WTC11 (cell line): ENCODE measurements around the gene H6PD. TPM values are rescaled to one million over a fixed set of nuclear protein-coding genes. Genes with fewer than 3 reads are reported as not detected.

Source experiments
- ATAC-seq: fragments of 200-7000 bp; cut with Tn5 transposase; 2 replicates; pipeline ENCODE4 v1.10.0; 2021; ENCODE audit warnings: mild to moderate bottlenecking, moderate library complexity
- CTCF ChIA-PET: fragments of 300-600 bp; sonication (Branson Sonifier 250); formaldehyde crosslinking; loops from one replicate; lab custom pipeline; 2021; ENCODE audit warnings: antibody characterized with exemption; lab: Charles Lee
- POLR2A ChIA-PET: fragments of 350-600 bp; sonication (Branson Sonifier 250); formaldehyde crosslinking; loops from one replicate; lab custom pipeline; 2021; ENCODE audit warnings: antibody characterized with exemption; lab: Charles Lee
- DNase-seq: peaks from one replicate; pipeline ENCODE4 v3.0.0; 2021; ENCODE audit warnings: low spot score
- H3K27ac Mint-ChIP-seq: 2 replicates; pipeline ENCODE4 v1.8.0; 2021; ENCODE audit warnings: mixed read lengths
- H3K27me3 Mint-ChIP-seq: 2 replicates; pipeline ENCODE4 v1.8.0; 2021; ENCODE audit warnings: low read depth, mild to moderate bottlenecking, moderate library complexity, mixed read lengths
- H3K36me3 Mint-ChIP-seq: 2 replicates; pipeline ENCODE4 v1.8.0; 2021; ENCODE audit warnings: mixed read lengths
- H3K4me1 Mint-ChIP-seq: 2 replicates; pipeline ENCODE4 v1.8.0; 2022; ENCODE audit warnings: mixed read lengths
- H3K4me3 Mint-ChIP-seq: 2 replicates; pipeline ENCODE4 v1.8.0; 2021; ENCODE audit warnings: mild to moderate bottlenecking, moderate library complexity, mixed read lengths
- H3K9me3 Mint-ChIP-seq: 2 replicates; pipeline ENCODE4 v1.8.0; 2021; ENCODE audit warnings: mixed read lengths
- FOXK1 ChIP-seq: sonication (generic); formaldehyde crosslinking; IDR thresholded peaks from 2 replicates; pipeline ENCODE4 v1.8.0; 2022; ENCODE audit warnings: mild to moderate bottlenecking, moderate library complexity, missing genetic modification reagents
- FOXP1 ChIP-seq: sonication (generic); formaldehyde crosslinking; IDR thresholded peaks from 2 replicates; pipeline ENCODE4 v1.8.0; 2022; ENCODE audit warnings: missing genetic modification reagents, mild to moderate bottlenecking, moderate library complexity, borderline replicate concordance
- GABPB1 ChIP-seq: sonication (generic); formaldehyde crosslinking; IDR thresholded peaks from 2 replicates; pipeline ENCODE4 v1.8.1; 2023; ENCODE audit warnings: mild to moderate bottlenecking, missing genetic modification reagents
- PRRX2 ChIP-seq: fragments of 250-450 bp; sonication (Bioruptor Pico); IDR thresholded peaks from 2 replicates; pipeline ENCODE4 v1.8.0; 2021; ENCODE audit warnings: mild to moderate bottlenecking
- SMAD3 ChIP-seq: sonication (generic); formaldehyde crosslinking; IDR thresholded peaks from 2 replicates; pipeline ENCODE4 v1.8.0; 2022; ENCODE audit warnings: missing genetic modification reagents, mild to moderate bottlenecking, borderline replicate concordance
- ZNF121 ChIP-seq: sonication (generic); formaldehyde crosslinking; IDR thresholded peaks from 2 replicates; pipeline ENCODE4 v1.8.0; 2023; ENCODE audit warnings: missing genetic modification reagents
- ZNF232 ChIP-seq: sonication (generic); formaldehyde crosslinking; IDR thresholded peaks from 2 replicates; pipeline ENCODE4 v1.8.0; 2022; ENCODE audit warnings: mild to moderate bottlenecking, missing genetic modification reagents
- ZNF263 ChIP-seq: sonication (generic); formaldehyde crosslinking; IDR thresholded peaks from 2 replicates; pipeline ENCODE4 v1.8.1; 2022; ENCODE audit warnings: low read depth, mild to moderate bottlenecking, moderate library complexity, missing genetic modification reagents
- total RNA-seq: library from RNA; stranded (reverse); gene quantifications from 3 replicates; pipeline ENCODE4 v1.2.3, GENCODE V29; 2021
- TF ChIP-seq, protein P1 (sequence below): sonication (generic); formaldehyde crosslinking; IDR thresholded peaks from 2 replicates; pipeline ENCODE4 v1.8.0; 2023; ENCODE audit warnings: missing genetic modification reagents
- TF ChIP-seq, protein P2 (sequence below): sonication (generic); formaldehyde crosslinking; IDR thresholded peaks from 2 replicates; pipeline ENCODE4 v1.8.0; 2022; ENCODE audit warnings: mild to moderate bottlenecking, missing genetic modification reagents
- TF ChIP-seq, protein P3 (sequence below): sonication (generic); formaldehyde crosslinking; IDR thresholded peaks from 2 replicates; pipeline ENCODE4 v1.8.1; 2023; ENCODE audit warnings: mild to moderate bottlenecking, moderate library complexity, missing genetic modification reagents

The H6PD gene
- total RNA-seq, 1 experiment from 2014 or later = 7.4 TPM

DNA sequence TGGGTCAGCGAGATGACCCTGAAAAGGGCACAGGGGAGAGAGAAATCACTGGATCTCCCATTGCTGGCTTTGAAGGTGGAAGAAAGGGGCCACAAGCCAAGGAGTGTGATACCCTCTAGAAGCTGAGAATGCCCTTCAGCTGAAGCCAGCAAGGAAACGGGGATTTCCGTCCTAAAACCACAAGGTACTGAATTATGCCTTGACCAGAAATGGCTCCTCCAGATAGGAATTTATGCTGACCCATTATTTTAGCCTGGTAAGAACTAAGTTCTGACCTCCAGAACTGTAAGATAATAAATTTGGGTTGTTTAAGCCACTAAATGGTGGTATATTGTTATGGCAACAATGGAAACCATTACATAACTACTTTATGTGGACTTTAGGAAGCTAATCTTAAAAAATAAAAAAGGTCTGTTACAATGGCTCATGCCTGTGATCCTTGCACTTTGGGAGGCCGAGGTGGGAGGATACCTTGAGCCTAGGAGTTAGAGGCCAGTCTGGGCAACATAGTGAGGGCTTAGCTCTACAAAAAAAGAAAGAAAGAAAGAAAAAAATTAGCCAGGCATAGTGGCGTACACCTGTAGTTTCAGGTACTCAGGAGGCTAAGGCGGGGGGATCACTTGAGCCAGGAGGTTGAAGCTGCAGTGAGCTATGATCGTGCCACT, 3.6 kb upstream of the H6PD start:
- Mint-ChIP-seq H3K27ac (no peak overlapping the region), H3K4me1 (peaks cover 12% of the 10 kb centered on the region), H3K27me3 (peaks cover 2% of the 10 kb centered on the region; the same call in 1 of the 2 replicates), H3K9me3 (no peaks in the 10 kb centered on the region), H3K36me3 (no peaks in the 10 kb centered on the region), H3K4me3 (no peak overlapping the region)
- ATAC-seq (no peak), DNase-seq (no peak)
- CTCF ChIA-PET = interaction anchor here (0.7 to 6.6 kb wide), 3 partner anchors 9 to 260 kb away, joined by 3 to 154 read pairs (median 3); no protein-coding TSS in a partner anchor
- TF ChIP-seq FOXP1 (CRISPR knock-in tag) = no peak
- POLR2A ChIA-PET = interaction anchor here (1.2 kb wide), 1 partner anchor 19 kb away, joined by 4 read pairs; no protein-coding TSS in a partner anchor

DNA sequence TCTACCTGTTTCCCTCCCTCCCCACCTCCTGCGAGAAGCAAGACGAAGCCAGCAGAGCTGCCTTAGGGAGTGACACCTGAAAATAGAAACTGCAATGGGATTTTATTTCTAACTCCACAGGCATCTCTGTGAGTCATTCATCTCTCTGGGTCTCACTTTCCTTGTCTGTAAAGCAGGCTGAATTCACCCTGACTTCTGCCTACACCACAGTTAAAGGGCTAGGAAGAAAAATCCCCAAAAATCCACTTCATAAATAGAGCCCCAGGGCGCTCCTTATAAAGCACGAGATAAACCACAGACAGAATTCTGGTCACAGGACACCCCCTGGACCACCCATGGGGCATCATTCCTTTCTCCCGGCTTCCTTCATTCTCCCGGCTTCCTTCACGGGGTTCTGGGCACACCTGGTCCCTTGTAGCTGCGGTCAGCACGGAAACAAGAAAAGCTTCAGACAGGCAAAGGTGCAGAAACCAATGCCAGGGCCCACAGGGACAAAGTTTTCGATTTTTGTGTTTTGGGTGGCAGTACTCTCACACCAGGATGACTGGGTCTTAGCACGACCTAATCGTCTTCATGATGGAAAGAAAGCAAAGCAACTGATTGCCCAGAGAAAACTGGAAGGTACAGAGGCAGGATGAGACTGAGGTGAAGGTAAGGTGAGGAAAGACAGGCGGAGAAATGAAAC, 2.8 kb upstream of the H6PD start:
- DNase-seq (no peak), ATAC-seq (no peak)
- H3K4me3 Mint-ChIP-seq = no peak overlapping the region; the same call in 1 of the 2 replicates
- H3K27me3 Mint-ChIP-seq = peaks cover 2% of the 10 kb centered on the region; the same call in 1 of the 2 replicates
- H3K27ac Mint-ChIP-seq = peak overlapping the region; percentile 88
- H3K4me1 Mint-ChIP-seq = peaks cover 11% of the 10 kb centered on the region
- H3K9me3 Mint-ChIP-seq = no peaks in the 10 kb centered on the region
- ChIA-PET POLR2A (interaction anchor here (1.2 kb wide), 1 partner anchor 18 kb away, joined by 4 read pairs; no protein-coding TSS in a partner anchor), CTCF (interaction anchor here (1.0 to 6.6 kb wide), 3 partner anchors 17 to 259 kb away, joined by 3 to 154 read pairs (median 14); no protein-coding TSS in a partner anchor)
- TF ChIP-seq, protein P1, sequence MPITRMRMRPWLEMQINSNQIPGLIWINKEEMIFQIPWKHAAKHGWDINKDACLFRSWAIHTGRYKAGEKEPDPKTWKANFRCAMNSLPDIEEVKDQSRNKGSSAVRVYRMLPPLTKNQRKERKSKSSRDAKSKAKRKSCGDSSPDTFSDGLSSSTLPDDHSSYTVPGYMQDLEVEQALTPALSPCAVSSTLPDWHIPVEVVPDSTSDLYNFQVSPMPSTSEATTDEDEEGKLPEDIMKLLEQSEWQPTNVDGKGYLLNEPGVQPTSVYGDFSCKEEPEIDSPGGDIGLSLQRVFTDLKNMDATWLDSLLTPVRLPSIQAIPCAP = no peak
- TF ChIP-seq, protein P2, sequence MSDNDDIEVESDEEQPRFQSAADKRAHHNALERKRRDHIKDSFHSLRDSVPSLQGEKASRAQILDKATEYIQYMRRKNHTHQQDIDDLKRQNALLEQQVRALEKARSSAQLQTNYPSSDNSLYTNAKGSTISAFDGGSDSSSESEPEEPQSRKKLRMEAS (CRISPR knock-in tag) = no peak
- TF ChIP-seq FOXP1 (CRISPR knock-in tag) (no peak), SMAD3 (no peak)
- TF ChIP-seq, protein P3, sequence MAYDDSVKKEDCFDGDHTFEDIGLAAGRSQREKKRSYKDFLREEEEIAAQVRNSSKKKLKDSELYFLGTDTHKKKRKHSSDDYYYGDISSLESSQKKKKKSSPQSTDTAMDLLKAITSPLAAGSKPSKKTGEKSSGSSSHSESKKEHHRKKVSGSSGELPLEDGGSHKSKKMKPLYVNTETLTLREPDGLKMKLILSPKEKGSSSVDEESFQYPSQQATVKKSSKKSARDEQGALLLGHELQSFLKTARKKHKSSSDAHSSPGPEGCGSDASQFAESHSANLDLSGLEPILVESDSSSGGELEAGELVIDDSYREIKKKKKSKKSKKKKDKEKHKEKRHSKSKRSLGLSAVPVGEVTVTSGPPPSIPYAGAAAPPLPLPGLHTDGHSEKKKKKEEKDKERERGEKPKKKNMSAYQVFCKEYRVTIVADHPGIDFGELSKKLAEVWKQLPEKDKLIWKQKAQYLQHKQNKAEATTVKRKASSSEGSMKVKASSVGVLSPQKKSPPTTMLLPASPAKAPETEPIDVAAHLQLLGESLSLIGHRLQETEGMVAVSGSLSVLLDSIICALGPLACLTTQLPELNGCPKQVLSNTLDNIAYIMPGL (CRISPR knock-in tag) = no peak
- no peaks in the 10 kb centered on the region for H3K36me3 Mint-ChIP-seq

DNA sequence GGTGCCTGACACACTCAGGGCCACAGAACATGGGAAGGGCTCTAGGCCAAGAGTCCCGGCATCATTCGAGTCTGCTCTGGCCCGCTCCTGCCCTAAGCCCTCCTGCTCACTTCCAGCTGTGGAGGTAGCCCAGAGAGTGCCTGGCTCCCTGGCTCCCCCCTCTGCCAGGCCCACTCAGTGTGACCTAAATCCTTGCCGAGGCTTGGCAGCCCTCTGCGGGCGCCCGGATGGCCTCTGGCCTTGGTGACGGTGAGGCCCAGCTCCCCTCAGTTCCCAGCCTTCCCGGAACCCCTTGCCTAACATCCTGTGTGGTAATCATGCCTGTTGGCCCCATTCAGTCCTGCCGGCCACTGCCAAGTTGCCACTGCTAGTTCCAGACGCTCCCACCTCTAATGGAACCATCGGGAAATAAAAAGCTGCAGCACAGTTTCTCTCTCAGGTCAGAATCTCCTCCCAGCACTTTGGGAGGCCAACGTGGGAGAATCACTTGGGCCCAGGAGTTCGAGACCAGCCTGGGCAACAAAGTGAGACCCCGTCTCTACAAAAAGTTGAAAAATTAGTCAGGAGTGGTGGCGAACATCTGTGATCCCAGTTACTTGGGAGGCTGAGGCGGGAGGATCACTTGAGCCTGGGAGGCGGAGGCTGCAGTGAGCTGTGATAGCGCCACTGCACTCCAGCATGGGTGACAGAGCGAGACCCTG, 1.2 kb upstream of the H6PD start:
- ATAC-seq = no peak
- POLR2A ChIA-PET = interaction anchor here (0.8 kb wide), 1 partner anchor 46 kb away, joined by 9 read pairs; no protein-coding TSS in a partner anchor

DNA sequence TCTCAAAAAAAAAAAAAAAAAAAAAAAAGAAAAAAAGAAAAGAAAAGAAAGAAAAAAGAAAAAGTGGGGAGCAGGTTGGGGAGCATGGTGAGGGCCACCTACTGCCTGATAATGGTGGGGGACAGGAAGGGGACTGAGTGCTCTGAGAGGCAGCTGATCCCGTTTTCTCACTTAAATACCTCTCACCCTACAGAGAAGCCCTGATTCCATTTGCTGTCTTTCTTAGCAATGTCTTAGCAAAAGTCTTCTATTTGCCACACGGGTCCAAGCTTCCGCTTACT, 692 bp upstream of the H6PD start:
- DNase-seq = no peak
- peaks cover 2% of the 10 kb centered on the region; the same call in 1 of the 2 replicates for H3K27me3 Mint-ChIP-seq
- TF ChIP-seq ZNF263 (CRISPR knock-in tag) = no peak
- no peak for TF ChIP-seq PRRX2 (CRISPR knock-in tag)
- H3K27ac Mint-ChIP-seq = peak overlapping the region; percentile 72; the same call in 1 of the 2 replicates
- ChIA-PET CTCF (interaction anchor here (0.8 to 6.6 kb wide), 24 partner anchors 9 to 229 kb away, joined by 3 to 154 read pairs (median 6); no protein-coding TSS in a partner anchor), POLR2A (interaction anchor here (0.8 kb wide), 1 partner anchor 46 kb away, joined by 9 read pairs; no protein-coding TSS in a partner anchor)
- H3K4me1 Mint-ChIP-seq = peaks cover 11% of the 10 kb centered on the region
- peak overlapping the region; percentile 85 for H3K4me3 Mint-ChIP-seq
- H3K36me3 Mint-ChIP-seq = no peaks in the 10 kb centered on the region
- H3K9me3 Mint-ChIP-seq = no peaks in the 10 kb centered on the region
- no peak for ATAC-seq

More for the DNA sequence above, 1.2 kb upstream of the H6PD start:
- Mint-ChIP-seq H3K36me3 (no peaks in the 10 kb centered on the region), H3K9me3 (no peaks in the 10 kb centered on the region), H3K27ac (no peak overlapping the region), H3K4me1 (peaks cover 11% of the 10 kb centered on the region), H3K27me3 (peaks cover 2% of the 10 kb centered on the region; the same call in 1 of the 2 replicates), H3K4me3 (peak overlapping the region; percentile 12; the same call in 1 of the 2 replicates)
- CTCF ChIA-PET = interaction anchor here (0.6 to 6.6 kb wide), 22 partner anchors 8 to 327 kb away, joined by 3 to 154 read pairs (median 6); no protein-coding TSS in a partner anchor
- TF ChIP-seq ZNF232 (CRISPR knock-in tag) (no peak), GABPB1 (CRISPR knock-in tag) (peak; percentile 50; the same call in 1 of the 2 replicates), FOXK1 (CRISPR knock-in tag) (no peak), ZNF121 (CRISPR knock-in tag) (peak; percentile 20; the same call in 1 of the 2 replicates)
- no peak for DNase-seq
